HG03460 (cell line): Measurements from ENCODE around the gene PHF2.

Source experiments
- ATAC-seq: cut with Tn5 transposase; IDR thresholded peaks from one replicate; pipeline ENCODE4 v1.9.1; 2021; ENCODE audit not compliant: unreplicated experiment

The PHF2 gene

GRCh38 chr9:93585695-93586094 lies 9.3 kb downstream of the PHF2 start:
- no peak for ATAC-seq

GRCh38 chr9:93586290-93587057 lies 10.1 kb downstream of the PHF2 start:
- no peak for ATAC-seq

- ATAC-seq, result no peak
Observed at GRCh38 chr9:93587284-93587650, 10.9 kb downstream of the PHF2 start.

GRCh38 chr9:93587651-93588347 lies 11.4 kb downstream of the PHF2 start:
- ATAC-seq, result no peak

- no peak for ATAC-seq
Observed at GRCh38 chr9:93588641-93589609, 12.5 kb downstream of the PHF2 start.

GRCh38 chr9:93589688-93590087 lies 13.3 kb downstream of the PHF2 start:
- ATAC-seq, result no peak

GRCh38 chr9:93590609-93591234 lies 14.3 kb downstream of the PHF2 start:
- ATAC-seq, result no peak

GRCh38 chr9:93591301-93592007 lies 15.1 kb downstream of the PHF2 start:
- no peak for ATAC-seq

- no peak for ATAC-seq
Observed at GRCh38 chr9:93592008-93592642, 15.7 kb downstream of the PHF2 start.

- ATAC-seq, result no peak
Observed at GRCh38 chr9:93592643-93593021, 16.2 kb downstream of the PHF2 start.

- no peak for ATAC-seq
Observed at GRCh38 chr9:93593144-93593658, 16.8 kb downstream of the PHF2 start.

- ATAC-seq, result no peak
Observed at GRCh38 chr9:93594041-93594756, 17.8 kb downstream of the PHF2 start.

GRCh38 chr9:93595461-93595860 lies 19.1 kb downstream of the PHF2 start:
- no peak for ATAC-seq

GRCh38 chr9:93595861-93596365 lies 19.5 kb downstream of the PHF2 start:
- ATAC-seq, result no peak

- no peak for ATAC-seq
Observed at GRCh38 chr9:93596399-93596798, 20.0 kb downstream of the PHF2 start.

GRCh38 chr9:93597142-93597706 lies 20.8 kb downstream of the PHF2 start:
- ATAC-seq, result no peak

GRCh38 chr9:93597871-93598646 lies 21.7 kb downstream of the PHF2 start:
- ATAC-seq, result no peak
